Urinary bladder (tissue), 4 donors: ENCODE results near the gene ARL6IP1. TPM values are rescaled to one million over a fixed set of nuclear protein-coding genes. Genes with fewer than 3 reads are reported as not detected.

Source experiments
- DNase-seq: peaks from one replicate; pipeline ENCODE4 v3.0.0-alpha.2; 2015; ENCODE audit errors: extremely low spot score
- H3K27ac ChIP-seq: one replicate; pipeline ENCODE4 v1.5.1; 2013; ENCODE audit warnings: low read depth, mild to moderate bottlenecking, moderate library complexity
- H3K36me3 ChIP-seq: one replicate; pipeline ENCODE4 v1.6.1; 2013; ENCODE audit warnings: mild to moderate bottlenecking, moderate library complexity; ENCODE audit not compliant: insufficient read depth
- H3K4me1 ChIP-seq: one replicate; pipeline ENCODE4 v1.6.1; 2013; ENCODE audit warnings: mild to moderate bottlenecking, moderate library complexity; ENCODE audit not compliant: insufficient read depth
- H3K4me3 ChIP-seq: one replicate; pipeline ENCODE4 v1.5.1; 2013; ENCODE audit warnings: low read depth, low read length
- WGBS: extraction: QIAGEN DNeasy Blood & Tissue Kit; methylation state at CpG from one replicate; pipeline ENCODE4 v1.1.7; 2013; 5-methylcytosine and 5-hydroxymethylcytosine counted together
- polyA plus RNA-seq: library from polyadenylated mRNA; stranded (reverse); fragments of 200-250 nt; gene quantifications from one replicate; pipeline ENCODE4 v1.2.3, GENCODE V29; 2013
- total RNA-seq: library from RNA; depleted of rRNA; stranded (reverse); fragments of >200 nt; gene quantifications from one replicate; pipeline ENCODE4 v1.2.3, GENCODE V29; 2014
- donor health status: healthy with polysubstance abuse.
- donor health status: healthy.

The ARL6IP1 gene
- total and polyA plus RNA-seq, 2 donors: 79.9 to 190 TPM

- H3K4me3 ChIP-seq: no peak overlapping the region
- DNase-seq: no peak
- H3K27ac ChIP-seq: peak overlapping the region; percentile 2
- 88% methylated on average over 3 of the region's 3 CpGs for WGBS
- H3K4me1 ChIP-seq: no peaks in the 10 kb centered on the region
- peaks cover 9% of the 10 kb centered on the region for H3K36me3 ChIP-seq
Measured at GRCh38 chr16:18811925-18812324, 10.6 kb upstream of the ARL6IP1 start.

GRCh38 chr16:18809165-18809564, 7.8 kb upstream of the ARL6IP1 start:
- H3K4me1 ChIP-seq: no peaks in the 10 kb centered on the region
- no peak overlapping the region for H3K4me3 ChIP-seq
- no peak for DNase-seq
- WGBS: 96% methylated on average over 13 of the region's 13 CpGs
- no peak overlapping the region for H3K27ac ChIP-seq
- peaks cover 5% of the 10 kb centered on the region for H3K36me3 ChIP-seq

GRCh38 chr16:18805257-18805773, 4.0 kb upstream of the ARL6IP1 start:
- no peak overlapping the region for H3K4me3 ChIP-seq
- no peak for DNase-seq
- WGBS: 23% methylated on average over 2 of the region's 2 CpGs
- no peak overlapping the region for H3K27ac ChIP-seq
- no peaks in the 10 kb centered on the region for H3K4me1 ChIP-seq
- H3K36me3 ChIP-seq: no peaks in the 10 kb centered on the region

DNA sequence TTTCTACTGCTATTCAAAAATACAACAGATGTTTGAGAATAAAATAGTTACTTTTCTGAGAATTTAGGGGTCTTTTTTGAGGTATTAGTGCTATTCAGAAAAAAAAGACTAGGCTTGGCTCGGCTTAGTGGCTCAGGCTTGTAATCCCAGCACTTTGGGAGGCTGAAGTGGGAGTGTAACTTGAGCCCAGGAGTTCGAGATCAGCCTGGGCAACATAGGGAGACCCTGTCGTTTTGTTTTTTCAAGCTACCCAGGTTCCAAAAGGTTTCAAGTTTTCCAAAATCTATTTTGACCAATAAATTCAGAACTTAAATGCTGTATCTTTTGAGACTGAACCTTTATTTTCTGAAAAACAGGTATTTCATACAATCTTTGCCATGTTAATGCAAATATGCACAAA, 3.2 kb upstream of the ARL6IP1 start:
- no peak for DNase-seq
- WGBS: 32% methylated on average over 3 of the region's 3 CpGs

GRCh38 chr16:18803569-18804462, 2.5 kb upstream of the ARL6IP1 start:
- no peak for DNase-seq
- no peak overlapping the region for H3K4me3 ChIP-seq
- H3K36me3 ChIP-seq: no peaks in the 10 kb centered on the region
- no peaks in the 10 kb centered on the region for H3K4me1 ChIP-seq
- no peak overlapping the region for H3K27ac ChIP-seq
- WGBS: 61% methylated on average over 5 of the region's 5 CpGs

More for the DNA sequence above, 3.2 kb upstream of the ARL6IP1 start:
- Histone ChIP-seq H3K4me1 (no peaks in the 10 kb centered on the region), H3K4me3 (no peak overlapping the region), H3K27ac (no peak overlapping the region), H3K36me3 (no peaks in the 10 kb centered on the region)

GRCh38 chr16:18802767-18803343, 1.5 kb upstream of the ARL6IP1 start:
- Histone ChIP-seq H3K4me3 (no peak overlapping the region), H3K36me3 (no peaks in the 10 kb centered on the region), H3K4me1 (no peaks in the 10 kb centered on the region), H3K27ac (no peak overlapping the region)
- no peak for DNase-seq
- WGBS: 92% methylated on average over 16 of the region's 16 CpGs

GRCh38 chr16:18800775-18801144, 589 bp downstream of the ARL6IP1 start:
- under 1% methylated on average over 15 of the region's 15 CpGs for WGBS
- no peaks in the 10 kb centered on the region for H3K4me1 ChIP-seq
- peak overlapping the region; percentile 73 for H3K4me3 ChIP-seq
- no peaks in the 10 kb centered on the region for H3K36me3 ChIP-seq
- DNase-seq: no peak
- H3K27ac ChIP-seq: peak overlapping the region; percentile 83

DNA sequence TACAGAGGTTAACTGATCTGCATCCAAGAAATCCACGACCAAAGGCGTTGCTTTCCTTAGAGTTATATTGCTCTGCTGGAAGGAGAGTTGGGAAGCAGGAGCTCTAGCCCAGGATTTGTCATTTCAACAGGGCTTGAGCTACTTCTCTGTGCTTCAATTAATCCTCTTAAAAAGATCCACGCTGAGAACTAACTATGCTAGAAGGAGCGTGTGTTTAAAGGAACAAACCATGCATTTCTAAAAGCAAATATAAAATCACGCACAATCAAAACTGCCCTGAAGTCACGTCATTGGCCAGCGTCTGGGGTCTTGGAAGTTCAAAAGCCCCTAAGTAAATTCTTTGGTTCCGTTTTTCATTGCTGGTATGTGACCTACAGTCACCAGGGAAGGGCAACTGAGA, 1.1 kb downstream of the ARL6IP1 start:
- peak overlapping the region; percentile 73 for H3K4me3 ChIP-seq
- 2% methylated on average over 8 of the region's 8 CpGs for WGBS
- no peaks in the 10 kb centered on the region for H3K36me3 ChIP-seq
- no peak overlapping the region for H3K27ac ChIP-seq
- no peak for DNase-seq
- no peaks in the 10 kb centered on the region for H3K4me1 ChIP-seq

- Histone ChIP-seq H3K27ac (no peak overlapping the region), H3K36me3 (no peaks in the 10 kb centered on the region), H3K4me3 (no peak overlapping the region), H3K4me1 (no peaks in the 10 kb centered on the region)
- WGBS: 65% methylated on average over 3 of the region's 3 CpGs
- DNase-seq: no peak
Measured at GRCh38 chr16:18799500-18799899, 1.8 kb downstream of the ARL6IP1 start.

DNA sequence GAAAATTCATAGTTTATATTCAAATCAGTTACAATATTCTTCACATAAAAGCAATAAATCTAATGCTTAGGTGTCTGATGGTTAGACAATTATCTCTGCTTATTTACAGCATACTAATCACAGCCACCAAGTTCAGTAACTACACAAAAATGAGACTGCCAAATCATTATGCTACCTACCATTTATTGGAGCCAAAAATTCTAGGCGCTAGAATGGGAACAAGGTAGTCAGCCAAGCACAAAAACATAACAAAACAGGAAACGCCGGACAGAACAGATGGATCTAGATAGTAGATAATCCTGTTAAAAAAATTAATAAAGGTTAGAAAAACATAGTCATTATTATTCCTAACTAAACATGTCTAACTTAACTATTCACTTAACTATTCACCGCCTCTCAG, 3.6 kb downstream of the ARL6IP1 start:
- WGBS: 70% methylated on average over 4 of the region's 4 CpGs
- Histone ChIP-seq H3K4me3 (no peak overlapping the region), H3K4me1 (no peaks in the 10 kb centered on the region), H3K27ac (no peak overlapping the region), H3K36me3 (no peaks in the 10 kb centered on the region)
- DNase-seq: no peak

- H3K4me3 ChIP-seq: no peak overlapping the region
- no peak overlapping the region for H3K27ac ChIP-seq
- no peaks in the 10 kb centered on the region for H3K4me1 ChIP-seq
- 82% methylated on average over 1 of the region's 1 CpG for whole genome bisulfite sequencing
- no peak for DNase-seq
- no peaks in the 10 kb centered on the region for H3K36me3 ChIP-seq
Measured at GRCh38 chr16:18796377-18796776, 5.0 kb downstream of the ARL6IP1 start.

DNA sequence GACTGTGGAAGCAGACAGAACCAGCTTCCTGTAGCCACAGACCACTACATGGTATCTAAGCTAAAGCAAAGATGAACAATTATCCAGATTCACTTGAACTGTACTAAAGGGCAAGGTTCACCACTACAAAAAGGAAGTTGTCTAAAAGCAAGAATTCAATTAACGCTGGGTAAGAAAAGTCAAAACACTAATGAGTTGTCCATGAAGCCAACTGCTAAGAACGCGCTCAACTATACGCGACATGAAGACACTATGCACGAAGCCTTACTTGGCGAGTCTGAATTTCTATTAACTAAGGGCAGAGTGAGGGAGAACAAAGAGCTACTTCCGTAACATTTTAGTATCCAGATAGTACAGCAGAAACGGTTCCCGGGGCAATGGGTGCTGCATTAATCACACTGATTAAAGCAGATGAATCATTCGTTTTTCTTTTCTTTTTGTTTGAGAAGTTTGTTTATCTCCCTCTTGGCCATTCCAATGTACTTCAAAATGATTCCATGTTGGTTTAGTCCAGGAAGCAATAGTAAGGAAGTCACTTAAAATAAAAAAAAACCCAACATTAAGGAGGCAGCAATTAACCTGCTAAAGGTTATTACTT, 8.4 kb downstream of the ARL6IP1 start:
- WGBS: 93% methylated on average over 11 of the region's 11 CpGs
- no peak for DNase-seq
- Histone ChIP-seq H3K36me3 (no peaks in the 10 kb centered on the region), H3K4me3 (no peak overlapping the region), H3K4me1 (no peaks in the 10 kb centered on the region), H3K27ac (no peak overlapping the region)

- H3K4me1 ChIP-seq: no peaks in the 10 kb centered on the region
- H3K36me3 ChIP-seq: peaks cover 4% of the 10 kb centered on the region
- DNase-seq: peak; percentile 96
- WGBS: 3% methylated on average over 60 of the region's 60 CpGs
- H3K27ac ChIP-seq: peak within 1 kb of the TSS; percentile 81
- H3K4me3 ChIP-seq: peak within 1 kb of the TSS; percentile 95
Measured at GRCh38 chr16:18789850-18790706, 11.3 kb downstream of the ARL6IP1 start, which contains the start of gene RPS15A. RPS15A (minus strand) TSS chr16:18790334; CDS start chr16:18789113, 1,221 bp downstream.
